H1 (cell line): ENCODE results near the gene GABRR3. TPM values are rescaled to one million over a fixed set of nuclear protein-coding genes. Genes with fewer than 3 reads are reported as not detected.

Experiments used
- CTCF ChIA-PET: fragments of 300-600 bp; sonication (Branson Sonifier 250); formaldehyde crosslinking; loops from one replicate; lab custom pipeline; 2021; ENCODE audit not compliant: partially characterized antibody; lab: Charles Lee
- POLR2A ChIA-PET: fragments of 300-600 bp; sonication (Branson Sonifier 250); formaldehyde crosslinking; loops from one replicate; lab custom pipeline; 2021; ENCODE audit warnings: inconsistent platforms; ENCODE audit not compliant: partially characterized antibody; lab: Charles Lee
- DNase-seq, 2 experiments: peaks; one replicate each; pipeline versions ENCODE4 v3.0.0 to v3.0.0-alpha.2; 2010 to 2022; ENCODE audit warnings: low spot score in 2 of 2, low read depth in 1 of 2, mixed read lengths in 1 of 2
- FAIRE-seq: peaks from 2 replicates; lab custom pipeline; 2011; peaks lifted over from hg19 to GRCh38; lab: Jason Lieb, UNC
- H2AFZ ChIP-seq: 2 replicates; pipeline ENCODE4 v1.8.1; 2012; ENCODE audit warnings: low read length, inconsistent platforms
- H2AK5ac ChIP-seq: 2 replicates; pipeline ENCODE4 v1.6.1; 2013; ENCODE audit warnings: low read depth, low read length
- H2BK120ac ChIP-seq: replicated peaks from 2 replicates; pipeline ENCODE3; 2013; ENCODE audit warnings: low read depth, low read length, inconsistent platforms
- H2BK12ac ChIP-seq: 2 replicates; pipeline ENCODE4 v1.6.1; 2013; ENCODE audit warnings: low read depth, low read length
- H2BK15ac ChIP-seq: 2 replicates; pipeline ENCODE4 v1.6.1; 2013; ENCODE audit warnings: low read length
- H2BK20ac ChIP-seq: 2 replicates; pipeline ENCODE4 v1.6.1; 2013; ENCODE audit warnings: low read length
- H2BK5ac ChIP-seq: 2 replicates; pipeline ENCODE4 v1.6.1; 2013; ENCODE audit warnings: low read depth, low read length
- H3K14ac ChIP-seq: 2 replicates; pipeline ENCODE4 v1.6.1; 2013; ENCODE audit warnings: inconsistent platforms; ENCODE audit not compliant: insufficient read length
- H3K18ac ChIP-seq: 2 replicates; pipeline ENCODE4 v1.6.1; 2013; ENCODE audit warnings: low read length; ENCODE audit errors: extremely low read depth
- H3K23ac ChIP-seq: 2 replicates; pipeline ENCODE4 v1.6.1; 2013; ENCODE audit warnings: inconsistent platforms; ENCODE audit not compliant: insufficient read length
- H3K23me2 ChIP-seq: 2 replicates; pipeline ENCODE4 v1.6.1; 2013; ENCODE audit warnings: low read depth, low read length
- H3K27ac ChIP-seq: 2 replicates; pipeline ENCODE4 v1.6.1; 2011; ENCODE audit warnings: low read depth, low read length, inconsistent platforms
- H3K27me3 ChIP-seq, 4 experiments: replicated peaks in 1 of 4; 1 replicate in 1 of 4; 2 replicates in 3 of 4; pipeline versions ENCODE4 v1.6.1 to v1.8.1; 2011 to 2013; ENCODE audit warnings: low read length in 3 of 4, mild to moderate bottlenecking in 3 of 4, inconsistent platforms in 2 of 4, mixed read lengths in 2 of 4, moderate library complexity in 1 of 4; ENCODE audit not compliant: control insufficient read depth in 3 of 4, insufficient read depth in 3 of 4; ENCODE audit errors: extremely low read depth in 1 of 4
- H3K36me3 ChIP-seq, 4 experiments: 2 replicates each; pipeline versions ENCODE4 v1.6.1 to v1.8.1; 2011 to 2013; ENCODE audit warnings: mild to moderate bottlenecking in 4 of 4, low read length in 3 of 4, moderate library complexity in 2 of 4, control low read depth in 1 of 4, inconsistent platforms in 1 of 4; ENCODE audit not compliant: insufficient read depth in 4 of 4, control insufficient read depth in 2 of 4
- H3K4ac ChIP-seq: replicated peaks from 2 replicates; pipeline ENCODE3; 2013; ENCODE audit warnings: low read length, low read depth, mixed read lengths, inconsistent platforms; ENCODE audit not compliant: insufficient read length
- H3K4me1 ChIP-seq, 4 experiments: replicated peaks in 1 of 4; 1 replicate in 1 of 4; 2 replicates in 3 of 4; pipeline versions ENCODE4 v1.6.1 to v1.8.1; 2011 to 2013; ENCODE audit warnings: low read length in 3 of 4, inconsistent platforms in 2 of 4, mixed read lengths in 1 of 4; ENCODE audit not compliant: insufficient read depth in 4 of 4, control insufficient read depth in 3 of 4
- H3K4me2 ChIP-seq, 2 experiments: 2 replicates each; pipeline versions ENCODE4 v1.6.1 to v1.8.1; 2011 to 2013; ENCODE audit warnings: low read depth in 2 of 2, low read length in 2 of 2, control low read depth in 1 of 2, inconsistent platforms in 1 of 2, mild to moderate bottlenecking in 1 of 2; ENCODE audit not compliant: insufficient read depth in 1 of 2
- H3K4me3 ChIP-seq, 4 experiments: fragments of 200-600, 300-600 bp in 1 of 4; sonication (generic), shearing (Covaris generic), sonication (Bioruptor Twin) in 1 of 4; 2 replicates each; pipeline versions ENCODE4 v1.5.1 to v1.8.1; 2011 to 2016; ENCODE audit warnings: low read length in 4 of 4, low read depth in 3 of 4, control low read depth in 2 of 4, inconsistent platforms in 2 of 4, mild to moderate bottlenecking in 2 of 4, mixed read lengths in 1 of 4, moderate library complexity in 1 of 4; ENCODE audit not compliant: insufficient read depth in 2 of 4; ENCODE audit errors: extremely low read depth in 1 of 4
- H3K56ac ChIP-seq: replicated peaks from 2 replicates; pipeline ENCODE3; 2013; ENCODE audit warnings: low read depth, mild to moderate bottlenecking, mixed read lengths, low read length, inconsistent platforms; ENCODE audit not compliant: insufficient read length
- H3K79me1 ChIP-seq: 2 replicates; pipeline ENCODE4 v1.6.1; 2013; ENCODE audit warnings: low read depth, low read length, control low read depth
- H3K79me2 ChIP-seq, 2 experiments: 2 replicates each; pipeline versions ENCODE4 v1.6.1 to v1.8.1; 2012 to 2013; ENCODE audit warnings: low read length in 2 of 2, mild to moderate bottlenecking in 2 of 2, inconsistent platforms in 1 of 2; ENCODE audit not compliant: insufficient read depth in 2 of 2, control insufficient read depth in 1 of 2
- H3K9ac ChIP-seq, 4 experiments: replicated peaks in 1 of 4; 1 replicate in 1 of 4; 2 replicates in 3 of 4; pipeline versions ENCODE4 v1.6.1 to v1.8.1; 2011 to 2013; ENCODE audit warnings: low read depth in 3 of 4, low read length in 3 of 4, control low read depth in 2 of 4, mild to moderate bottlenecking in 2 of 4, moderate library complexity in 2 of 4, inconsistent platforms in 1 of 4; ENCODE audit errors: extremely low read depth in 1 of 4
- H3K9me3 ChIP-seq, 2 experiments: 2 replicates each; pipeline versions ENCODE4 v1.6.1 to v1.8.1; 2012 to 2013; ENCODE audit warnings: mild to moderate bottlenecking in 2 of 2, moderate library complexity in 2 of 2, control low read depth in 1 of 2, inconsistent platforms in 1 of 2, low read depth in 1 of 2, low read length in 1 of 2, mixed read lengths in 1 of 2; ENCODE audit not compliant: insufficient read depth in 2 of 2
- H4K20me1 ChIP-seq, 2 experiments: replicated peaks in 1 of 2; 2 replicates each; pipeline versions ENCODE3 to v1.8.1; 2011 to 2013; ENCODE audit warnings: inconsistent platforms in 2 of 2, low read length in 2 of 2, mild to moderate bottlenecking in 1 of 2; ENCODE audit not compliant: insufficient read depth in 2 of 2, control insufficient read depth in 1 of 2
- H4K5ac ChIP-seq: 2 replicates; pipeline ENCODE4 v1.6.1; 2013; ENCODE audit warnings: low read length, low read depth, mixed read lengths, inconsistent platforms; ENCODE audit not compliant: insufficient read length
- H4K8ac ChIP-seq: 2 replicates; pipeline ENCODE4 v1.8.0; 2013; ENCODE audit warnings: mild to moderate bottlenecking, moderate library complexity, low read length, inconsistent platforms; ENCODE audit not compliant: insufficient read depth; ENCODE audit errors: extremely low read depth
- H4K91ac ChIP-seq: replicated peaks from 2 replicates; pipeline ENCODE3; 2013; ENCODE audit warnings: low read length, mixed read lengths, inconsistent platforms; ENCODE audit not compliant: insufficient read length
- BCL11A ChIP-seq, 2 experiments: IDR thresholded peaks; one replicate each; pipeline ENCODE4 v1.6.1; 2011; ENCODE audit warnings: low read depth in 2 of 2, low read length in 2 of 2, mild to moderate bottlenecking in 2 of 2
- CBX5 ChIP-seq: fragments of 300-800, 300-1000 bp; sonication (generic); IDR thresholded peaks from 2 replicates; pipeline ENCODE4 v1.7.1; 2016; ENCODE audit warnings: antibody characterized with exemption, low read length, low read depth
- CEBPB ChIP-seq: IDR thresholded peaks from 2 replicates; pipeline ENCODE4 v1.6.1; 2012; ENCODE audit warnings: low read depth, low read length
- CHD1 ChIP-seq: IDR thresholded peaks from 2 replicates; pipeline ENCODE4 v1.6.1; 2012; ENCODE audit warnings: low read depth, low read length, improper control_type of control experiment
- EP300 ChIP-seq, 2 experiments: IDR thresholded peaks; 1 replicate in 1 of 2; 2 replicates in 1 of 2; pipeline ENCODE4 v1.6.1; 2011 to 2012; ENCODE audit warnings: low read depth in 2 of 2, low read length in 2 of 2, mild to moderate bottlenecking in 2 of 2, borderline replicate concordance in 1 of 2, inconsistent platforms in 1 of 2, moderate library complexity in 1 of 2
- KDM4A ChIP-seq: IDR thresholded peaks from one replicate; pipeline ENCODE4 v1.7.1; 2012; ENCODE audit warnings: low read depth, mild to moderate bottlenecking, moderate library complexity, low read length, inconsistent platforms; ENCODE audit not compliant: severe bottlenecking
- KDM5A ChIP-seq: fragments of 200-600 bp; IDR thresholded peaks from 2 replicates; pipeline ENCODE4 v1.7.1; 2012; ENCODE audit warnings: mild to moderate bottlenecking, low read length, inconsistent platforms, mixed read lengths
- POLR2AphosphoS5 ChIP-seq: IDR thresholded peaks from 2 replicates; pipeline ENCODE4 v1.6.1; 2011; ENCODE audit warnings: low read depth, low read length
- POU5F1 ChIP-seq: IDR thresholded peaks from 2 replicates; pipeline ENCODE4 v1.6.1; 2011; ENCODE audit warnings: low read depth, mild to moderate bottlenecking, low read length, moderate library complexity
- RAD21 ChIP-seq, 2 experiments: IDR thresholded peaks in 1 of 2; conservative IDR thresholded peaks in 1 of 2; 2 replicates each; pipeline ENCODE4 v1.6.1; 2011; ENCODE audit warnings: low read depth in 2 of 2, low read length in 2 of 2, improper control_type of control experiment in 1 of 2, inconsistent platforms in 1 of 2, mild to moderate bottlenecking in 1 of 2, moderate library complexity in 1 of 2
- SP4 ChIP-seq: IDR thresholded peaks from 2 replicates; pipeline ENCODE4 v1.6.1; 2012; ENCODE audit warnings: low read length, inconsistent platforms
- TAF1 ChIP-seq: IDR thresholded peaks from 2 replicates; pipeline ENCODE4 v1.6.1; 2011; ENCODE audit warnings: mild to moderate bottlenecking, low read depth, low read length
- TCF12 ChIP-seq: IDR thresholded peaks from 2 replicates; pipeline ENCODE4 v1.6.1; 2011; ENCODE audit warnings: low read depth, mild to moderate bottlenecking, low read length
- YY1 ChIP-seq: IDR thresholded peaks from 2 replicates; pipeline ENCODE4 v1.6.1; 2011; ENCODE audit warnings: low read depth, mild to moderate bottlenecking, low read length
- WGBS, 2 experiments: shearing (Covaris generic) in 1 of 2; methylation state at CpG; one replicate each; pipeline versions ENCODE4 v1.1.6 to v1.1.7; 2013 to 2015; ENCODE audit warnings: low lambda C conversion rate in 2 of 2, mixed read lengths in 2 of 2, inconsistent platforms in 1 of 2, low coverage in 1 of 2, missing lambda C conversion rate in 1 of 2; ENCODE audit not compliant: insufficient replicate concordance in 2 of 2, insufficient coverage in 1 of 2, insufficient read length in 1 of 2; ENCODE audit errors: extremely low coverage in 1 of 2, missing lambda C conversion rate in 1 of 2; 5-methylcytosine and 5-hydroxymethylcytosine counted together
- polyA plus RNA-seq, 7 experiments: library from polyadenylated mRNA; depleted of rRNA in 3 of 7; stranded (reverse) in 5 of 7; unstranded in 2 of 7; fragments of >200 nt in 5 of 7; fragments of 200-250 nt in 2 of 7; gene quantifications; 1 replicate in 5 of 7; 2 replicates in 1 of 7; 4 replicates in 1 of 7; pipeline versions ENCODE4 v1.2.1 to v1.2.3, GENCODE V29; 2011 to 2013; ENCODE audit warnings: missing spikeins in 2 of 7, mixed read lengths in 2 of 7
- total RNA-seq: library from RNA; stranded (reverse); fragmentation: NEBNext Ultra II Directional; extraction: Animal tissue kit (Norgen Biotek cat#: 25700); gene quantifications from 2 replicates; pipeline ENCODE4 v1.2.1, GENCODE V29; 2021
- TF ChIP-seq, protein P1 (sequence below): IDR thresholded peaks from 2 replicates; pipeline ENCODE4 v1.6.1; 2012; ENCODE audit warnings: inconsistent platforms

The GABRR3 gene
- total and polyA plus RNA-seq, 2 of the 8 experiments (the other 6 are each of a cell fraction or from before 2014, with no cell fraction given): not detected

DNA sequence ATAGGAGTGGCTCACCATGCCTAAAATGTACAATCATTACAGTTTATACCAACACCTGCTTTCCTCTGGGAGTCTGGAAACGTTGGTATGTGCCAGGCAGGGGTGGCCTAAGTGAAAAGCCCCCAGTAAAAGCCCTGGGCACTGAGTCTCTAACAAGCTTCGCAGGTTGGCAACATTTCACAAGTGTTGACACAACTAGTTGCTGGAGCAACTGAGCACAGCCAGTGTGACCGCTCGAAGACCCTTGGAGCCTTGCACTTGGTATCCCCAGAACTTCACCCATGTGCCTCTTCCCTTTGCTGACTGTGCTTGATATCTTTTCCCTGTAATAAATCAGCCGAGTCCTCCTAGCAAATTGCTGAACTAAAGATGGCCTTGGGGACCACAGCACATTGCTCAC, 65.6 kb downstream of the GABRR3 start:
- no peak overlapping the region for H3K56ac ChIP-seq
- no peaks in the 10 kb centered on the region; a peak in 1 of 8 replicates for H3K36me3 ChIP-seq
- DNase-seq (no peak), FAIRE-seq (no peak)
- no peaks in the 10 kb centered on the region for H3K4me1 ChIP-seq
- no peaks in the 10 kb centered on the region for H3K9me3 ChIP-seq
- H4K5ac ChIP-seq: no peak overlapping the region
- H2AFZ ChIP-seq: no peak overlapping the region
- H3K4me2 ChIP-seq: no peak overlapping the region
- H4K8ac ChIP-seq: no peak overlapping the region
- 92% methylated on average over 5 of the region's 5 CpGs; no CpG with 5 or more reads in 1 of the 2 experiments for WGBS, 2 experiments
- no peaks in the 10 kb centered on the region for H3K79me2 ChIP-seq
- H3K14ac ChIP-seq: no peak overlapping the region
- H3K23ac ChIP-seq: no peak overlapping the region
- ChIA-PET CTCF (interaction anchor here (0.6 to 3.1 kb wide), 6 partner anchors 16 to 220 kb away, joined by 3 to 23 read pairs (median 8); partner anchors contain the start of gene CRYBG3), POLR2A (no interaction called here)
- no peak overlapping the region for H3K4me3 ChIP-seq
- H2BK120ac ChIP-seq: no peak overlapping the region
- H3K79me1 ChIP-seq: peaks cover 2% of the 10 kb centered on the region; the same call in 1 of the 2 replicates
- no peak overlapping the region for H2BK5ac ChIP-seq
- H2BK20ac ChIP-seq: no peak overlapping the region
- no peaks in the 10 kb centered on the region for H4K20me1 ChIP-seq
- no peak overlapping the region for H3K9ac ChIP-seq
- H4K91ac ChIP-seq: no peak overlapping the region
- no peaks in the 10 kb centered on the region for H3K27me3 ChIP-seq
- H3K18ac ChIP-seq: no peak overlapping the region
- H2BK12ac ChIP-seq: no peak overlapping the region
- no peak overlapping the region for H3K4ac ChIP-seq
- H2AK5ac ChIP-seq: no peak overlapping the region
- H3K27ac ChIP-seq: no peak overlapping the region
- H2BK15ac ChIP-seq: no peak overlapping the region
- peaks cover 4% of the 10 kb centered on the region; the same call in 1 of the 2 replicates for H3K23me2 ChIP-seq
- TF ChIP-seq EP300 (IDR thresholded peaks at IDR 0.05; ENCODE audit: borderline replicate concordance in 1 of 2, low read depth in 2 of 2, low read length in 2 of 2) (no peak), KDM5A (no peak), SP4 (no peak), POLR2AphosphoS5 (no peak), RAD21 (IDR thresholded peaks at IDR 0.05 in 1 of 2, conservative IDR thresholded peaks at IDR 0.05 in 1 of 2; ENCODE audit: low read depth in 2 of 2, low read length in 2 of 2) (no peak), POU5F1 (no peak), YY1 (no peak), CBX5 (no peak), BCL11A (IDR thresholded peaks at IDR 0.05; ENCODE audit: low read depth in 2 of 2, low read length in 2 of 2) (no peak), TAF1 (no peak), CEBPB (no peak), TCF12 (no peak), CHD1 (no peak), KDM4A (no peak)
- TF ChIP-seq, protein P1, sequence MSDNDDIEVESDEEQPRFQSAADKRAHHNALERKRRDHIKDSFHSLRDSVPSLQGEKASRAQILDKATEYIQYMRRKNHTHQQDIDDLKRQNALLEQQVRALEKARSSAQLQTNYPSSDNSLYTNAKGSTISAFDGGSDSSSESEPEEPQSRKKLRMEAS: no peak
